HepG2 (cell line): Measurements from ENCODE around the gene PALM. TPM values are rescaled to one million over a fixed set of nuclear protein-coding genes. Genes with fewer than 3 reads are reported as not detected.

Source experiments
- ARNT ChIP-seq: fragments of 450-650 bp; IDR thresholded peaks from 2 replicates; pipeline ENCODE4 v1.6.1; 2017
- CEBPG ChIP-seq: IDR thresholded peaks from 2 replicates; pipeline ENCODE4 v1.6.1; 2016
- E2F2 ChIP-seq: sonication (generic); formaldehyde crosslinking; IDR thresholded peaks from 2 replicates; pipeline ENCODE4 v1.4.0; 2020; ENCODE audit warnings: missing genetic modification reagents, borderline replicate concordance
- EED ChIP-seq: sonication (generic); formaldehyde crosslinking; IDR thresholded peaks from 2 replicates; pipeline ENCODE4 v1.5.0; 2020; ENCODE audit warnings: mild to moderate bottlenecking, missing genetic modification reagents
- FOXC1 ChIP-seq: sonication (generic); formaldehyde crosslinking; IDR thresholded peaks from 2 replicates; pipeline ENCODE4 v1.8.0; 2022; ENCODE audit warnings: mild to moderate bottlenecking, missing genetic modification reagents, borderline replicate concordance
- GATAD1 ChIP-seq: IDR thresholded peaks from 2 replicates; pipeline ENCODE4 v1.6.1; 2016; ENCODE audit warnings: missing genetic modification reagents, missing compliant biosample characterization
- HNF1B ChIP-seq: sonication (generic); formaldehyde crosslinking; IDR thresholded peaks from 2 replicates; pipeline ENCODE4 v1.5.1; 2020; ENCODE audit warnings: mild to moderate bottlenecking, moderate library complexity, missing genetic modification reagents
- MED13 ChIP-seq: sonication (generic); formaldehyde crosslinking; IDR thresholded peaks from 2 replicates; pipeline ENCODE4 v1.5.0; 2020; ENCODE audit warnings: missing genetic modification reagents
- RBM22 ChIP-seq: fragments of 200-400 bp; formaldehyde crosslinking; optimal IDR thresholded peaks from 2 replicates; pipeline ENCODE3; 2017; ENCODE audit warnings: mild to moderate bottlenecking, low read length, moderate library complexity
- SALL1 ChIP-seq: sonication (generic); formaldehyde crosslinking; IDR thresholded peaks from 2 replicates; pipeline ENCODE4 v1.8.0; 2022; ENCODE audit warnings: mild to moderate bottlenecking, missing genetic modification reagents
- TARDBP ChIP-seq: sonication (generic); formaldehyde crosslinking; IDR thresholded peaks from 2 replicates; pipeline ENCODE4 v1.8.0; 2022; ENCODE audit warnings: mild to moderate bottlenecking, missing genetic modification reagents
- TCF7L2 ChIP-seq: IDR thresholded peaks from 2 replicates; pipeline ENCODE4 v1.6.1; 2011; ENCODE audit warnings: mild to moderate bottlenecking, low read depth, low read length, moderate library complexity
- TFDP1 ChIP-seq: IDR thresholded peaks from 2 replicates; pipeline ENCODE4 v1.6.1; 2016; ENCODE audit warnings: missing compliant biosample characterization, missing genetic modification reagents, borderline replicate concordance
- UBTF ChIP-seq: sonication (generic); formaldehyde crosslinking; IDR thresholded peaks from 2 replicates; pipeline ENCODE4 v1.4.0; 2020; ENCODE audit warnings: mild to moderate bottlenecking, missing genetic modification reagents
- ZBTB38 ChIP-seq: sonication (generic); formaldehyde crosslinking; IDR thresholded peaks from 2 replicates; pipeline ENCODE4 v1.5.1; 2020; ENCODE audit warnings: mild to moderate bottlenecking, missing genetic modification reagents
- ZEB1 ChIP-seq: IDR thresholded peaks from 2 replicates; pipeline ENCODE4 v1.6.1; 2012; ENCODE audit warnings: mild to moderate bottlenecking, low read depth, inconsistent platforms; ENCODE audit not compliant: insufficient replicate concordance
- ZFP41 ChIP-seq: sonication (generic); formaldehyde crosslinking; IDR thresholded peaks from 2 replicates; pipeline ENCODE4 v1.4.0; 2020; ENCODE audit warnings: mild to moderate bottlenecking, missing genetic modification reagents, borderline replicate concordance
- ZNF276 ChIP-seq: sonication (generic); formaldehyde crosslinking; IDR thresholded peaks from 2 replicates; pipeline ENCODE4 v1.4.0; 2020; ENCODE audit warnings: mild to moderate bottlenecking, low read depth, missing genetic modification reagents
- ZNF564 ChIP-seq: sonication (generic); formaldehyde crosslinking; IDR thresholded peaks from 2 replicates; pipeline ENCODE4 v1.8.1; 2023; ENCODE audit warnings: mild to moderate bottlenecking, missing genetic modification reagents
- ZNF614 ChIP-seq: IDR thresholded peaks from 2 replicates; pipeline ENCODE4 v1.6.1; 2018; ENCODE audit warnings: missing biosample characterization, missing genetic modification reagents, inconsistent platforms, borderline replicate concordance
- ZSCAN29 ChIP-seq: sonication (generic); formaldehyde crosslinking; conservative IDR thresholded peaks from 2 replicates; pipeline ENCODE4 v1.4.0; 2020; ENCODE audit warnings: mild to moderate bottlenecking, missing genetic modification reagents
- polyA plus RNA-seq, 8 experiments: library from polyadenylated mRNA; depleted of rRNA in 3 of 8; stranded (reverse) in 7 of 8; unstranded in 1 of 8; fragments of >200 nt; fragmentation: Illumina TruSeq in 4 of 8; extraction: Trizol in 4 of 8; gene quantifications; 2 replicates each; pipeline versions ENCODE4 v1.2.1 to v1.2.3, GENCODE V29; 2011 to 2016; ENCODE audit warnings: low read depth in 4 of 8, missing spikeins in 1 of 8, mixed read lengths in 1 of 8; ENCODE audit not compliant: insufficient read depth in 1 of 8
- total RNA-seq, 5 experiments: library from RNA; depleted of rRNA; stranded (reverse); fragments of >200 nt; fragmentation: Illumina TruSeq; extraction: Trizol; gene quantifications; 2 replicates each; pipeline ENCODE4 v1.2.3, GENCODE V29; 2016; ENCODE audit warnings: low read depth in 1 of 5

PALM gene
- total and polyA plus RNA-seq, 2 of the 13 experiments (the other 11 are each of a cell fraction or from before 2014, with no cell fraction given): 4.0 to 9.7 TPM

- TF ChIP-seq FOXC1 (CRISPR knock-in tag): peak; percentile 67; the same call in 1 of the 2 replicates
- peak; percentile 67 for TF ChIP-seq UBTF (CRISPR knock-in tag)
- no peak for TF ChIP-seq ZEB1
- TF ChIP-seq ZFP41 (CRISPR knock-in tag): no peak; the same call in 1 of the 2 replicates
- 0 out of 2 replicates have a peak, but pooled peaks have one; percentile 73 for TF ChIP-seq EED (CRISPR knock-in tag)
- peak; percentile 94 for TF ChIP-seq TFDP1 (CRISPR knock-in tag)
- peak; percentile 74 for TF ChIP-seq SALL1 (CRISPR knock-in tag)
- TF ChIP-seq RBM22: no peak
- TF ChIP-seq TARDBP (CRISPR knock-in tag): peak; percentile 95
- TF ChIP-seq TCF7L2: no peak
- no peak; the same call in 1 of the 2 replicates for TF ChIP-seq HNF1B (CRISPR knock-in tag)
- no peak for TF ChIP-seq ZSCAN29 (CRISPR knock-in tag)
- TF ChIP-seq CEBPG (CRISPR knock-in tag): 0 out of 2 replicates have a peak, but pooled peaks have one; percentile 6
- TF ChIP-seq ZBTB38: peak; percentile 88
- TF ChIP-seq ARNT: no peak
- TF ChIP-seq E2F2 (CRISPR knock-in tag): no peak; the same call in 1 of the 2 replicates
- peak; percentile 43; the same call in 1 of the 2 replicates for TF ChIP-seq MED13 (CRISPR knock-in tag)
- TF ChIP-seq ZNF564 (CRISPR knock-in tag): peak; percentile 74
- TF ChIP-seq GATAD1 (CRISPR knock-in tag): peak; percentile 75
- TF ChIP-seq ZNF614 (CRISPR knock-in tag): peak; percentile 78; the same call in 1 of the 2 replicates
- 0 out of 2 replicates have a peak, but pooled peaks have one; percentile 50 for TF ChIP-seq ZNF276
Observed at GRCh38 chr19:796692-797527, 88.2 kb downstream of the PALM start, which contains the start of gene PTBP1 (continued).
